Panc1 (cell line): Measurements from ENCODE around the gene C2CD3. TPM values are rescaled to one million over a fixed set of nuclear protein-coding genes. Genes with fewer than 3 reads are reported as not detected.

Source experiments
- ATAC-seq: fragments of 200-7000 bp; cut with Tn5 transposase; 2 replicates; pipeline ENCODE4 v1.9.1; 2020; ENCODE audit warnings: mild to moderate bottlenecking, moderate library complexity
- BruUV-seq: library from RNA; stranded (reverse); fragments of 400-500 nt; replicated peaks from 2 replicates; lab custom pipeline; 2021; lab: Mats Ljungman, UMichigan
- CTCF ChIA-PET: fragments of 300-600 bp; sonication (Branson Sonifier 250); formaldehyde crosslinking; loops from one replicate; lab custom pipeline; 2022; ENCODE audit warnings: antibody characterized with exemption; lab: Charles Lee
- POLR2A ChIA-PET: fragments of 300-600 bp; sonication (Branson Sonifier 250); formaldehyde crosslinking; loops from one replicate; lab custom pipeline; 2022; ENCODE audit warnings: antibody characterized with exemption; lab: Charles Lee
- DNase-seq: peaks from one replicate; pipeline ENCODE4 v3.0.0-alpha.2; 2010; ENCODE audit warnings: low read depth, low spot score
- H3K27ac ChIP-seq: 2 replicates; pipeline ENCODE4 v1.5.1; 2011; ENCODE audit warnings: mild to moderate bottlenecking, low read length, inconsistent platforms
- H3K27me3 ChIP-seq: fragments of 200-500 bp; sonication (Bioruptor generic); 2 replicates; pipeline ENCODE4 v1.6.0; 2014; ENCODE audit warnings: low read length, inconsistent platforms; ENCODE audit not compliant: control insufficient read depth, insufficient read depth
- H3K36me3 ChIP-seq: fragments of 200-500 bp; sonication (Bioruptor generic); 2 replicates; pipeline ENCODE4 v1.5.1; 2014; ENCODE audit warnings: inconsistent platforms, mild to moderate bottlenecking, low read length, moderate library complexity; ENCODE audit not compliant: control insufficient read depth, insufficient read depth
- H3K4me1 ChIP-seq: 2 replicates; pipeline ENCODE4 v1.5.1; 2011; ENCODE audit warnings: inconsistent platforms, mild to moderate bottlenecking, low read length, moderate library complexity; ENCODE audit not compliant: control insufficient read depth, insufficient read depth
- H3K4me3 ChIP-seq, 2 experiments: 2 replicates each; pipeline ENCODE4 v1.5.1; 2011 to 2012; ENCODE audit warnings: low read depth in 2 of 2, low read length in 2 of 2, mild to moderate bottlenecking in 2 of 2, inconsistent platforms in 1 of 2, moderate library complexity in 1 of 2
- H3K9me3 ChIP-seq: fragments of 200-500 bp; sonication (Bioruptor generic); 2 replicates; pipeline ENCODE4 v1.5.1; 2014; ENCODE audit warnings: low read depth, mild to moderate bottlenecking, inconsistent platforms, low read length, moderate library complexity; ENCODE audit not compliant: control insufficient read depth, insufficient read depth
- CTCF ChIP-seq: fragments of 450-650 bp; IDR thresholded peaks from 2 replicates; pipeline ENCODE4 v1.5.1; 2017; ENCODE audit warnings: mild to moderate bottlenecking
- POLR2AphosphoS5 ChIP-seq: IDR thresholded peaks from 2 replicates; pipeline ENCODE4 v1.6.1; 2012; ENCODE audit warnings: mild to moderate bottlenecking, low read depth, low read length, moderate library complexity
- REST ChIP-seq, 2 experiments: IDR thresholded peaks; 2 replicates each; pipeline ENCODE4 v1.6.1; 2011 to 2012; ENCODE audit warnings: low read depth in 2 of 2, control low read depth in 1 of 2, low read length in 1 of 2, mild to moderate bottlenecking in 1 of 2, moderate library complexity in 1 of 2; ENCODE audit not compliant: insufficient read depth in 1 of 2
- SIN3A ChIP-seq: IDR thresholded peaks from 2 replicates; pipeline ENCODE4 v1.6.1; 2012; ENCODE audit warnings: low read depth, mild to moderate bottlenecking, low read length, moderate library complexity, borderline replicate concordance; ENCODE audit not compliant: insufficient read depth
- TCF7L2 ChIP-seq: IDR thresholded peaks from 2 replicates; pipeline ENCODE4 v1.6.1; 2011; ENCODE audit warnings: mild to moderate bottlenecking, low read depth, low read length, inconsistent platforms
- in situ Hi-C: cut with HindIII; loops from 2 replicates; pipeline ENCODE4 v1.10.0; 2016; ENCODE audit warnings: low sequenced_read_pairs, low pct_unique_long_range_greater_than_20kb
- intact Hi-C: fragments of 100-400 bp; cut with micrococcal nuclease; formaldehyde crosslinking; loops from one replicate; pipeline ENCODE4 v1.10.0; 2022; ENCODE audit not compliant: unreplicated experiment
- total RNA-seq: library from RNA; stranded (reverse); gene quantifications from one replicate; pipeline ENCODE4 v1.2.1, GENCODE V29; 2021; ENCODE audit not compliant: unreplicated experiment

The C2CD3 gene
- total RNA-seq, 1 experiment from 2014 or later = 51.8 TPM

- TF ChIP-seq POLR2AphosphoS5 = no peak
- TF ChIP-seq SIN3A = no peak
- CTCF ChIA-PET = no interaction called here
Measured at GRCh38 chr11:73991471-73992006, 179.3 kb downstream of the C2CD3 start.

GRCh38 chr11:73990730-73991129, 180.1 kb downstream of the C2CD3 start:
- ChIA-PET CTCF (no interaction called here), POLR2A (no interaction called here)
- Histone ChIP-seq H3K27ac (no peak overlapping the region), H3K9me3 (no peaks in the 10 kb centered on the region), H3K4me3 (no peak overlapping the region), H3K27me3 (no peaks in the 10 kb centered on the region; the same call in 1 of the 2 replicates), H3K36me3 (no peaks in the 10 kb centered on the region), H3K4me1 (no peaks in the 10 kb centered on the region)
- intact Hi-C loops = no loop called here
- in situ Hi-C loops = no loop called here
- BruUV-seq = no TSS peak
- DNase-seq (no peak), ATAC-seq (no peak)
- TF ChIP-seq CTCF (no peak), POLR2AphosphoS5 (no peak), REST (IDR thresholded peaks at IDR 0.05; ENCODE audit: insufficient read depth in 1 of 2, low read depth in 2 of 2, low read length in 1 of 2) (no peak), SIN3A (no peak), TCF7L2 (no peak)

More at GRCh38 chr11:73991471-73992006, 179.3 kb downstream of the C2CD3 start:
- H3K4me3 ChIP-seq = no peak overlapping the region
- no peaks in the 10 kb centered on the region for H3K4me1 ChIP-seq
- no peaks in the 10 kb centered on the region for H3K9me3 ChIP-seq
- intact Hi-C loops (no loop called here), in situ Hi-C loops (no loop called here)
- no peaks in the 10 kb centered on the region; the same call in 1 of the 2 replicates for H3K27me3 ChIP-seq
- H3K27ac ChIP-seq = no peak overlapping the region
- BruUV-seq = no TSS peak
- POLR2A ChIA-PET = no interaction called here
- H3K36me3 ChIP-seq = no peaks in the 10 kb centered on the region
- no peak for DNase-seq
- no peak for ATAC-seq

GRCh38 chr11:73989156-73989555, 181.6 kb downstream of the C2CD3 start:
- intact Hi-C loops = no loop called here
- TF ChIP-seq REST (IDR thresholded peaks at IDR 0.05; ENCODE audit: insufficient read depth in 1 of 2, low read depth in 2 of 2, low read length in 1 of 2) (no peak), CTCF (no peak), SIN3A (no peak), TCF7L2 (no peak), POLR2AphosphoS5 (no peak)
- DNase-seq (no peak), ATAC-seq (no peak)
- Histone ChIP-seq H3K27ac (no peak overlapping the region), H3K27me3 (no peaks in the 10 kb centered on the region), H3K9me3 (no peaks in the 10 kb centered on the region), H3K36me3 (no peaks in the 10 kb centered on the region), H3K4me3 (no peak overlapping the region), H3K4me1 (peaks cover 2% of the 10 kb centered on the region; the same call in 1 of the 2 replicates)
- no TSS peak for BruUV-seq
- in situ Hi-C loops = no loop called here
- POLR2A ChIA-PET = no interaction called here
- CTCF ChIA-PET = no interaction called here
